Measurements from ENCODE around the gene ADARB2. TPM values are rescaled to one million over a fixed set of nuclear protein-coding genes. Genes with fewer than 3 reads are reported as not detected.

ADARB2 gene
- total and polyA plus RNA-seq, 2 experiments from 2014 or later, result 2.0 to 5.0 TPM

GRCh38 chr10:1365540-1366321 lies 371.6 kb downstream of the ADARB2 start:
- no peaks in the 10 kb centered on the region for H3K36me3 Mint-ChIP-seq (ENCODE audit: low read depth)
- H3K27ac Mint-ChIP-seq, result no peak overlapping the region
- ATAC-seq, result no peak
- H3K9me3 Mint-ChIP-seq, result no peaks in the 10 kb centered on the region; the same call in 2 of the 3 replicates
- no peaks in the 10 kb centered on the region for H3K79me2 ChIP-seq (replicated peaks; ENCODE audit: insufficient read depth)
- H4K20me1 ChIP-seq (replicated peaks; ENCODE audit: insufficient read depth), result no peaks in the 10 kb centered on the region
- peaks cover 11% of the 10 kb centered on the region for H3K4me1 ChIP-seq (ENCODE audit: insufficient read depth)
- no peak overlapping the region for H3K4me2 ChIP-seq
- peaks cover 32% of the 10 kb centered on the region for H3K4me1 Mint-ChIP-seq
- H3K27me3 Mint-ChIP-seq (ENCODE audit: insufficient read depth, low read depth, poor library complexity), result peaks cover 3% of the 10 kb centered on the region
- H3K27ac ChIP-seq (ENCODE audit: low read depth), result no peak overlapping the region
- H3K4me3 ChIP-seq, result no peak overlapping the region
- H3K36me3 ChIP-seq (ENCODE audit: insufficient read depth), result no peaks in the 10 kb centered on the region
- no peak overlapping the region for H3K4me3 Mint-ChIP-seq
- H3K27me3 ChIP-seq (ENCODE audit: insufficient read depth), result no peaks in the 10 kb centered on the region
- H3K9me2 ChIP-seq (ENCODE audit: insufficient read depth), result no peaks in the 10 kb centered on the region
- DNase-seq (ENCODE audit: low spot score), result no peak
- H2AFZ ChIP-seq, result no peak overlapping the region
- peaks cover 3% of the 10 kb centered on the region; the same call in 1 of the 2 replicates for H3F3A ChIP-seq (replicated peaks; ENCODE audit: low read depth)
- TF ChIP-seq EZH2phosphoT487 (IDR thresholded peaks at IDR 0.05; ENCODE audit: unreplicated experiment) (no peak), ZNF331 (CRISPR knock-in tag; IDR thresholded peaks at IDR 0.05; ENCODE audit: low read depth) (no peak), ZNF462 (CRISPR knock-in tag; IDR thresholded peaks at IDR 0.05) (no peak), STAT1 (IDR thresholded peaks at IDR 0.05; ENCODE audit: unreplicated experiment) (no peak), CREB1 (CRISPR knock-in tag; IDR thresholded peaks at IDR 0.05; ENCODE audit: low read depth) (no peak), NANOG (IDR thresholded peaks at IDR 0.05; ENCODE audit: borderline replicate concordance) (no peak), CTCF (conservative IDR thresholded peaks at IDR 0.05; ENCODE audit: low read depth in 2 of 2) (no peak), REST (IDR thresholded peaks at IDR 0.05; ENCODE audit: unreplicated experiment) (no peak), JUNB (IDR thresholded peaks at IDR 0.05; ENCODE audit: unreplicated experiment) (no peak), ZNF114 (CRISPR knock-in tag; IDR thresholded peaks at IDR 0.05) (no peak), ETS1 (IDR thresholded peaks at IDR 0.05) (no peak), EZH2 (IDR thresholded peaks at IDR 0.05; ENCODE audit: low read depth, unreplicated experiment) (no peak), POLR2AphosphoS5 (IDR thresholded peaks at IDR 0.05; ENCODE audit: low read depth) (no peak)
